GM18858 (cell line): ENCODE data around the gene CMTR1.

Experiments used
- ATAC-seq: cut with Tn5 transposase; IDR thresholded peaks from one replicate; pipeline ENCODE4 v1.9.1; 2021; ENCODE audit not compliant: unreplicated experiment

Gene CMTR1

GRCh38 chr6:37528541-37528940, 95.5 kb downstream of the CMTR1 start:
- no peak for ATAC-seq

- no peak for ATAC-seq
Observed at GRCh38 chr6:37530297-37530696, 97.3 kb downstream of the CMTR1 start.

GRCh38 chr6:37531026-37531425, 98.0 kb downstream of the CMTR1 start:
- ATAC-seq = no peak
